Stimulated activated naive B cell treated with anti-CD40 and anti-IgM and Interleukin-4, amounts not matched to agents 10 μg/mL and 1 μg/mL and 100 μg/mL, for 72 hours (primary cell): ENCODE data around the gene TMEM135.

Experiments used
- ATAC-seq, 2 donors: fragments of 150-1000 bp; cut with Tn5 transposase; replicated peaks; 2 replicates each; pipeline ENCODE4 v1.10.0; 2021; ENCODE audit warnings: moderate library complexity in 1 of 2
- DNase-seq: peaks from one replicate; pipeline ENCODE4 v3.0.0; 2021
- H3K27ac Mint-ChIP-seq: one replicate; pipeline ENCODE4 v1.8.0; 2022; ENCODE audit warnings: mild to moderate bottlenecking, mixed read lengths
- H3K27me3 Mint-ChIP-seq, 2 donors: one replicate each; pipeline ENCODE4 v1.8.0; 2022; ENCODE audit warnings: mixed read lengths in 2 of 2
- H3K36me3 Mint-ChIP-seq, 2 donors: one replicate each; pipeline ENCODE4 v1.8.0; 2022; ENCODE audit warnings: mixed read lengths in 2 of 2, mild to moderate bottlenecking in 1 of 2
- H3K4me1 Mint-ChIP-seq, 2 donors: one replicate each; pipeline ENCODE4 v1.8.0; 2022; ENCODE audit warnings: mixed read lengths in 2 of 2, mild to moderate bottlenecking in 1 of 2
- H3K4me3 Mint-ChIP-seq, 2 donors: one replicate each; pipeline ENCODE4 v1.8.0; 2022; ENCODE audit warnings: mild to moderate bottlenecking in 2 of 2, mixed read lengths in 2 of 2, moderate library complexity in 1 of 2
- H3K9me3 Mint-ChIP-seq, 2 donors: one replicate each; pipeline ENCODE4 v1.8.0; 2022; ENCODE audit warnings: mixed read lengths in 2 of 2, mild to moderate bottlenecking in 1 of 2

Gene TMEM135

GRCh38 chr11:87232320-87232719, 194.6 kb downstream of the TMEM135 start:
- H3K9me3 Mint-ChIP-seq, result peaks cover 16 to 22% of the 10 kb centered on the region in 2 donors
- no peak overlapping the region for H3K4me3 Mint-ChIP-seq
- no peaks in the 10 kb centered on the region for H3K27me3 Mint-ChIP-seq
- peaks cover 20 to 32% of the 10 kb centered on the region in 2 donors for H3K36me3 Mint-ChIP-seq
- peaks cover 0 to 3% of the 10 kb centered on the region in 2 donors for H3K4me1 Mint-ChIP-seq
- no peak for DNase-seq
- ATAC-seq, result no peak
- no peak overlapping the region for H3K27ac Mint-ChIP-seq

- no peaks in the 10 kb centered on the region for H3K27me3 Mint-ChIP-seq
- H3K4me3 Mint-ChIP-seq, result no peak overlapping the region
- DNase-seq, result no peak
- no peak overlapping the region for H3K27ac Mint-ChIP-seq
- H3K4me1 Mint-ChIP-seq, result no peaks in the 10 kb centered on the region
- peaks cover 18 to 22% of the 10 kb centered on the region in 2 donors for H3K9me3 Mint-ChIP-seq
- H3K36me3 Mint-ChIP-seq, result peaks cover 22 to 27% of the 10 kb centered on the region in 2 donors
- no peak for ATAC-seq
These were observed 197.6 kb downstream of the TMEM135 start for GRCh38 chr11:87235366-87235765.

- no peaks in the 10 kb centered on the region for H3K27me3 Mint-ChIP-seq
- H3K27ac Mint-ChIP-seq, result no peak overlapping the region
- H3K4me1 Mint-ChIP-seq, result no peaks in the 10 kb centered on the region
- H3K36me3 Mint-ChIP-seq, result peaks cover 17 to 21% of the 10 kb centered on the region in 2 donors
- H3K4me3 Mint-ChIP-seq, result no peak overlapping the region
- peaks cover 14 to 15% of the 10 kb centered on the region in 2 donors for H3K9me3 Mint-ChIP-seq
- ATAC-seq, result no peak
- no peak for DNase-seq
These were observed 198.6 kb downstream of the TMEM135 start for GRCh38 chr11:87236368-87236767.

- no peak overlapping the region for H3K4me3 Mint-ChIP-seq
- no peak overlapping the region for H3K27ac Mint-ChIP-seq
- ATAC-seq (no peak), DNase-seq (no peak)
- no peaks in the 10 kb centered on the region for H3K4me1 Mint-ChIP-seq
- no peaks in the 10 kb centered on the region for H3K27me3 Mint-ChIP-seq
- H3K36me3 Mint-ChIP-seq, result peaks cover 5 to 8% of the 10 kb centered on the region in 2 donors
- H3K9me3 Mint-ChIP-seq, result peaks cover 0 to 1% of the 10 kb centered on the region in 2 donors
These were observed 201.3 kb downstream of the TMEM135 start for GRCh38 chr11:87239001-87239400.

GRCh38 chr11:87239531-87239930, 201.8 kb downstream of the TMEM135 start:
- peaks cover 0 to 1% of the 10 kb centered on the region in 2 donors for H3K9me3 Mint-ChIP-seq
- no peak overlapping the region for H3K4me3 Mint-ChIP-seq
- H3K4me1 Mint-ChIP-seq, result no peaks in the 10 kb centered on the region
- DNase-seq (no peak), ATAC-seq (no peak)
- no peaks in the 10 kb centered on the region for H3K27me3 Mint-ChIP-seq
- H3K36me3 Mint-ChIP-seq, result peaks cover 5 to 8% of the 10 kb centered on the region in 2 donors
- no peak overlapping the region for H3K27ac Mint-ChIP-seq

- ATAC-seq (no peak), DNase-seq (no peak)
- H3K36me3 Mint-ChIP-seq, result peaks cover 12 to 14% of the 10 kb centered on the region in 2 donors
- no peak overlapping the region for H3K27ac Mint-ChIP-seq
- no peaks in the 10 kb centered on the region for H3K27me3 Mint-ChIP-seq
- peaks cover 0 to 1% of the 10 kb centered on the region in 2 donors for H3K9me3 Mint-ChIP-seq
- peaks cover 17 to 18% of the 10 kb centered on the region in 2 donors for H3K4me1 Mint-ChIP-seq
- H3K4me3 Mint-ChIP-seq, result no peak overlapping the region
These were observed 213.8 kb downstream of the TMEM135 start for GRCh38 chr11:87251560-87251959.

- DNase-seq (no peak), ATAC-seq (peak in 1 of 2 donors; percentile 27)
- no peak overlapping the region for H3K27ac Mint-ChIP-seq
- H3K36me3 Mint-ChIP-seq, result peaks cover 9 to 12% of the 10 kb centered on the region in 2 donors
- H3K4me1 Mint-ChIP-seq, result peaks cover 17 to 18% of the 10 kb centered on the region in 2 donors
- H3K4me3 Mint-ChIP-seq, result no peak overlapping the region
- no peaks in the 10 kb centered on the region for H3K27me3 Mint-ChIP-seq
- peaks cover 0 to 1% of the 10 kb centered on the region in 2 donors for H3K9me3 Mint-ChIP-seq
These were observed 215.1 kb downstream of the TMEM135 start for GRCh38 chr11:87252869-87253268.

- no peak overlapping the region for H3K27ac Mint-ChIP-seq
- H3K4me1 Mint-ChIP-seq, result peaks cover 18% of the 10 kb centered on the region in 2 donors
These were observed 216.8 kb downstream of the TMEM135 start for GRCh38 chr11:87254562-87254961.

GRCh38 chr11:87255589-87255988, 217.9 kb downstream of the TMEM135 start:
- no peaks in the 10 kb centered on the region for H3K27me3 Mint-ChIP-seq
- DNase-seq, result no peak
- H3K27ac Mint-ChIP-seq, result no peak overlapping the region
- ATAC-seq, result peak; percentile 48 to 55
- H3K9me3 Mint-ChIP-seq, result peaks cover 0 to 1% of the 10 kb centered on the region in 2 donors
- peaks cover 18% of the 10 kb centered on the region in 2 donors for H3K4me1 Mint-ChIP-seq
- H3K36me3 Mint-ChIP-seq, result peaks cover 10 to 20% of the 10 kb centered on the region in 2 donors
- no peak overlapping the region for H3K4me3 Mint-ChIP-seq

More at GRCh38 chr11:87254562-87254961, 216.8 kb downstream of the TMEM135 start:
- ATAC-seq (no peak), DNase-seq (no peak)
- Mint-ChIP-seq H3K4me3 (no peak overlapping the region), H3K9me3 (peaks cover 0 to 1% of the 10 kb centered on the region in 2 donors), H3K36me3 (peaks cover 10 to 20% of the 10 kb centered on the region in 2 donors), H3K27me3 (no peaks in the 10 kb centered on the region)

GRCh38 chr11:87256694-87257340, 219.1 kb downstream of the TMEM135 start:
- peaks cover 8 to 15% of the 10 kb centered on the region in 2 donors for H3K36me3 Mint-ChIP-seq
- no peak overlapping the region for H3K27ac Mint-ChIP-seq
- H3K9me3 Mint-ChIP-seq, result peaks cover 0 to 1% of the 10 kb centered on the region in 2 donors
- no peak for ATAC-seq
- H3K27me3 Mint-ChIP-seq, result no peaks in the 10 kb centered on the region
- no peak for DNase-seq
- H3K4me3 Mint-ChIP-seq, result no peak overlapping the region
- H3K4me1 Mint-ChIP-seq, result peaks cover 13 to 15% of the 10 kb centered on the region in 2 donors

GRCh38 chr11:87258171-87258833, 220.6 kb downstream of the TMEM135 start:
- peaks cover 9 to 10% of the 10 kb centered on the region in 2 donors for H3K4me1 Mint-ChIP-seq
- no peaks in the 10 kb centered on the region for H3K9me3 Mint-ChIP-seq
- H3K27ac Mint-ChIP-seq, result no peak overlapping the region
- H3K27me3 Mint-ChIP-seq, result no peaks in the 10 kb centered on the region
- ATAC-seq (no peak), DNase-seq (no peak)
- H3K36me3 Mint-ChIP-seq, result peaks cover 6 to 11% of the 10 kb centered on the region in 2 donors
- H3K4me3 Mint-ChIP-seq, result no peak overlapping the region

- Mint-ChIP-seq H3K27me3 (no peaks in the 10 kb centered on the region), H3K27ac (no peak overlapping the region), H3K36me3 (peaks cover 6 to 11% of the 10 kb centered on the region in 2 donors), H3K4me3 (no peak overlapping the region), H3K4me1 (peaks cover 8 to 9% of the 10 kb centered on the region in 2 donors), H3K9me3 (no peaks in the 10 kb centered on the region)
- DNase-seq, result no peak
- no peak for ATAC-seq
These were observed 222.0 kb downstream of the TMEM135 start for GRCh38 chr11:87259736-87260135.

GRCh38 chr11:87260811-87261210, 223.1 kb downstream of the TMEM135 start:
- no peaks in the 10 kb centered on the region for H3K27me3 Mint-ChIP-seq
- H3K9me3 Mint-ChIP-seq, result no peaks in the 10 kb centered on the region
- DNase-seq (no peak), ATAC-seq (no peak)
- no peak overlapping the region for H3K4me3 Mint-ChIP-seq
- peaks cover 3 to 11% of the 10 kb centered on the region in 2 donors for H3K36me3 Mint-ChIP-seq
- H3K27ac Mint-ChIP-seq, result no peak overlapping the region
- peaks cover 0 to 2% of the 10 kb centered on the region in 2 donors for H3K4me1 Mint-ChIP-seq

- H3K4me1 Mint-ChIP-seq, result peaks cover 0 to 2% of the 10 kb centered on the region in 2 donors
- peaks cover 3 to 9% of the 10 kb centered on the region in 2 donors for H3K36me3 Mint-ChIP-seq
- H3K9me3 Mint-ChIP-seq, result no peaks in the 10 kb centered on the region
- ATAC-seq (no peak), DNase-seq (no peak)
- H3K27me3 Mint-ChIP-seq, result no peaks in the 10 kb centered on the region
- no peak overlapping the region for H3K27ac Mint-ChIP-seq
- no peak overlapping the region for H3K4me3 Mint-ChIP-seq
These were observed 225.6 kb downstream of the TMEM135 start for GRCh38 chr11:87263264-87263838.
